Hepatocyte (in vitro differentiated cells): Measurements from ENCODE around the gene PTDSS2.

Experiments used
- CTCF ChIP-seq: fragments of 200-600 bp; sonication (generic); IDR thresholded peaks from 2 replicates; pipeline ENCODE4 v1.5.1; 2016; ENCODE audit warnings: antibody characterized with exemption, mild to moderate bottlenecking; ENCODE audit not compliant: poor library complexity
- EZH2 ChIP-seq: fragments of 200-600 bp; sonication (generic); IDR thresholded peaks from 2 replicates; pipeline ENCODE4 v1.6.1; 2016; ENCODE audit warnings: antibody characterized with exemption, mild to moderate bottlenecking, borderline replicate concordance
- EZH2phosphoT487 ChIP-seq: fragments of 200-600 bp; sonication (generic); IDR thresholded peaks from one replicate; pipeline ENCODE4 v1.6.1; 2018; ENCODE audit warnings: antibody characterized with exemption, mild to moderate bottlenecking, low read depth, moderate library complexity; ENCODE audit not compliant: unreplicated experiment, severe bottlenecking

DNA sequence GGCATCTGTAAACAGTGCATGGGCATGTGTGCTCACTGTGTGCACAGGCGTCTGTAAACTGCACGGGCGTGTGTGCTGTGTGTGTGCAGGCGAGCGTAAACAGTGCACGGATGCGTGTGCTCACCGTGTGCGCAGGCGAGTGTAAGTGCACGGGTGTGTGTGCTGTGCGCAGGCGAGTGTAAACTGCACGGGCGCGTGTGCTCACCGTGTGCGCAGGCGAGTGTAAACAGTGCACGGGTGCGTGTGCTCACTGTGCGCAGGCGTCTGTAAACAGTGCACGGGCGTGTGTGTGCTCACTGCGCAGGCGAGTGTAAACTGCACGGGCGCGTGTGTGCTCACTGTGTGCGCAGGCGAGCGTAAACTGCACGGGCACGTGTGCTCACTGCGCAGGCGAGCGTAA is 34.5 kb downstream of the PTDSS2 start:
- TF ChIP-seq CTCF (no peak), EZH2 (no peak), EZH2phosphoT487 (no peak)
